SK-N-SH treated with all-trans-retinoic acid at 6 μM for 48 hours (cell line): ENCODE measurements around the gene KRTAP13-2.

ENCODE experiments used
- ZC3H10 ChIP-seq: fragments of 250-450 bp; sonication (Bioruptor Pico); IDR thresholded peaks from 2 replicates; pipeline ENCODE4 v1.5.1; 2021; ENCODE audit warnings: mild to moderate bottlenecking, moderate library complexity
- ZFP3 ChIP-seq: fragments of 250-450 bp; sonication (Bioruptor Pico); IDR thresholded peaks from 2 replicates; pipeline ENCODE4 v1.5.0; 2020; ENCODE audit warnings: mild to moderate bottlenecking, moderate library complexity
- ZFP30 ChIP-seq: fragments of 450-650 bp; formaldehyde crosslinking; IDR thresholded peaks from 2 replicates; pipeline ENCODE4 v1.5.0; 2022; ENCODE audit warnings: mild to moderate bottlenecking, moderate library complexity

GRCh38 chr21:30337276-30337744 is 34.8 kb downstream of the KRTAP13-2 start, which contains the start of gene KRTAP27-1:
- TF ChIP-seq ZFP30 (CRISPR knock-in tag) = no peak
- TF ChIP-seq ZFP3 (CRISPR knock-in tag) = no peak
- no peak for TF ChIP-seq ZC3H10 (CRISPR knock-in tag)
